NCI-H128 (cell line): Measurements from ENCODE around the gene ANKRD53.

Source experiments
- DNase-seq: peaks from one replicate; lab custom pipeline; 2025; ENCODE audit not compliant: unreplicated experiment; lab: John Stamatoyannopoulos, UW

ANKRD53 gene

GRCh38 chr2:70978341-70979179 lies at the start of gene ANKRD53:
ANKRD53 (plus strand) TSS chr2:70978630; CDS start chr2:70978646, 16 bp downstream.
- DNase-seq, result no peak

GRCh38 chr2:70930371-70931329 lies 47.8 kb upstream of the ANKRD53 start:
- DNase-seq, result no peak

- no peak for DNase-seq
These were observed 46.9 kb upstream of the ANKRD53 start for GRCh38 chr2:70931376-70932000.

- DNase-seq, result no peak
These were observed 45.7 kb upstream of the ANKRD53 start for GRCh38 chr2:70932631-70933230.

GRCh38 chr2:70934981-70935380 lies 43.4 kb upstream of the ANKRD53 start:
- no peak for DNase-seq

GRCh38 chr2:70935468-70936164 lies 42.8 kb upstream of the ANKRD53 start, which contains the start of gene ATP6V1B1:
ATP6V1B1 (plus strand) TSS chr2:70935900; CDS start chr2:70935955, 55 bp downstream.
- DNase-seq, result no peak

- DNase-seq, result no peak
These were observed 42.1 kb upstream of the ANKRD53 start for GRCh38 chr2:70936165-70936978.

GRCh38 chr2:70936979-70937811 lies 41.2 kb upstream of the ANKRD53 start:
- DNase-seq, result no peak

GRCh38 chr2:70937866-70938585 lies 40.4 kb upstream of the ANKRD53 start:
- DNase-seq, result no peak

GRCh38 chr2:70938586-70938950 lies 39.9 kb upstream of the ANKRD53 start:
- no peak for DNase-seq

GRCh38 chr2:70939001-70939838 lies 39.2 kb upstream of the ANKRD53 start:
- no peak for DNase-seq

- DNase-seq, result no peak
These were observed 38.4 kb upstream of the ANKRD53 start for GRCh38 chr2:70939839-70940580.

GRCh38 chr2:70941186-70941585 lies 37.2 kb upstream of the ANKRD53 start:
- no peak for DNase-seq

- no peak for DNase-seq
These were observed 36.7 kb upstream of the ANKRD53 start for GRCh38 chr2:70941701-70942100.

- no peak for DNase-seq
These were observed 35.8 kb upstream of the ANKRD53 start for GRCh38 chr2:70942396-70943204.
